Loucy (cell line): Measurements from ENCODE around the gene MAST4.

ENCODE experiments used
- CTCF ChIP-seq: fragments of 200-600 bp; sonication (generic); conservative IDR thresholded peaks from 2 replicates; pipeline ENCODE4 v1.5.1; 2014; ENCODE audit warnings: mild to moderate bottlenecking, antibody characterized with exemption, low read length
- EZH2phosphoT487 ChIP-seq: fragments of 200-600 bp; IDR thresholded peaks from 2 replicates; pipeline ENCODE4 v1.6.1; 2018; ENCODE audit warnings: antibody characterized with exemption, mild to moderate bottlenecking, moderate library complexity, borderline replicate concordance

DNA sequence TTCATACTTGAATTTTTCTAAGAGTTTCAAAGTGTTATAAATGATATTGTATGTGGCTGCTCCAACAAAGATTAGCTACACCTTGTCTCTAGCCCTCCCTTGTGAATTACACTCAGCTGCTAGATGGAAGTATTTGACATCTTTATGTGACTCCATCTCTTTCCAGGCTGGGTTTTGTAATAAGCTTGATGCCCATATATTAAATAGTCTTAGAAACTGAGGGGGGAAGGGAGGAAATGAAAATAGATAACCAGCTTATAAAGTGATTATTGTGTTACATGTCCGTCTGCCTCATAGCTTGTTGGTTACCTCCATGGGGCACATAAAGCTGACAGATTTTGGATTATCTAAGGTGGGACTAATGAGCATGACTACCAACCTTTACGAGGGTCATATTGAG, 537.0 kb downstream of the MAST4 start:
- no peak for TF ChIP-seq CTCF
- no peak for TF ChIP-seq EZH2phosphoT487
